ENCODE data around the gene XPO6.

Gene XPO6

DNA sequence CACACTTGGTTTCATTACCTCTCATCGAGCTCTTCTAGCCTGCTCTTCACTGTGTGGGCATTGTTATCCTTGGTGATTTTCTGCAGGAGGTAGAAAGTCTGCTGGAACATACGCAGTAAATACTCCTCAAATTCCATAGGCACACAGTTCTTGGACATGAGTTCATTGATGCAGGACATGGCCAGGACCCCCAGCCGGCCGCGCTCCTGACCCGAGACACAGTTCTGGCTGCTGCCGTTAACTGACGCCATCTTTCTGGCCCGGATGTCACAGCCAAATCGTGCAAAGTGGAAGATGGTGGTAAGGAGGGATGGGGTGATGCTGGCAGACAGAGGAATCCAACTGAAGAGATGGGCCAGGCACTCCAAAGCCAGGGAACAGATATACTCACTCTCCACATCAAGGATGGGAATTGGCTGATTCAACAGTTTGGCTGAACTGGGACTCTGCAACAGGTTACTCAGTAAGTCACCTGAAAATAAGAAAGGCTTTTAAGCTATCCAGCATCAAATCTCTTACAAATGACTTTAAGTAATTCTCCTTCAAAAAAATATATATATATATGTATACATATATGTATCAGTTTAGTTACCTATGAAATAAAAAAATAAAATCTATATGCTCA, 55.6 kb downstream of the XPO6 start:
- Histone ChIP-seq H3K27me3 (ENCODE audit: control insufficient read depth in 1 of 2, insufficient read depth in 2 of 2, low read length in 2 of 2) (no peaks in the 10 kb centered on the region), H3K9ac (ENCODE audit: low read length in 2 of 2) (no peak overlapping the region), H3K27ac (ENCODE audit: low read length) (no peak overlapping the region), H3K36me3 (ENCODE audit: control insufficient read depth in 2 of 2, insufficient read depth in 2 of 2, low read length in 2 of 2) (peaks cover 17 to 18% of the 10 kb centered on the region in 2 donors), H3K4me3 (ENCODE audit: low read length in 2 of 2) (no peak overlapping the region), H3K4me1 (ENCODE audit: control insufficient read depth, insufficient read depth, low read length) (peaks cover 4% of the 10 kb centered on the region), H3K9me3 (ENCODE audit: control insufficient read depth in 2 of 2, low read length in 2 of 2) (no peaks in the 10 kb centered on the region)

DNA sequence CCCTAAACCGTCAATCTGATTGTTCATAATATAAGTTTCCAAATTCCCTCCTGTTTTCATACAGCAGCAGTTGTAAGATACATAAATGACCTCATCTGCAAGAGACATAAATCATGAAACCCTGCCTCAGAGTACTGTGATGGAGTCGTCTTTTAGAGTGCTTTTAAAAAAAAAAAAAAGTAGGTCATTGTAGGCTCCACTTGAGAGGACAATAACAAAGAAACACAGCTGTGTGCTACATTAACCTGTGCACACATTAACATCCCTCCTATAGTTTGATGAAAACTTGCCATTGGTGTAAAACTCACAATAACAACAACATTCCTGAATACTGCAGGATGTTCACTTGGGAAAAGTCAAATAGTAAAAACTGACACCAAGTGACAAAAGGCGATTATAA, 56.5 kb downstream of the XPO6 start:
- Histone ChIP-seq H3K4me3 (ENCODE audit: low read length in 2 of 2) (no peak overlapping the region), H3K27ac (ENCODE audit: low read length) (no peak overlapping the region), H3K9me3 (ENCODE audit: control insufficient read depth in 2 of 2, low read length in 2 of 2) (no peaks in the 10 kb centered on the region), H3K27me3 (ENCODE audit: control insufficient read depth in 1 of 2, insufficient read depth in 2 of 2, low read length in 2 of 2) (no peaks in the 10 kb centered on the region), H3K4me1 (ENCODE audit: control insufficient read depth, insufficient read depth, low read length) (peaks cover 4% of the 10 kb centered on the region), H3K9ac (ENCODE audit: low read length in 2 of 2) (no peak overlapping the region), H3K36me3 (ENCODE audit: control insufficient read depth in 2 of 2, insufficient read depth in 2 of 2, low read length in 2 of 2) (peaks cover 23 to 24% of the 10 kb centered on the region in 2 donors)

DNA sequence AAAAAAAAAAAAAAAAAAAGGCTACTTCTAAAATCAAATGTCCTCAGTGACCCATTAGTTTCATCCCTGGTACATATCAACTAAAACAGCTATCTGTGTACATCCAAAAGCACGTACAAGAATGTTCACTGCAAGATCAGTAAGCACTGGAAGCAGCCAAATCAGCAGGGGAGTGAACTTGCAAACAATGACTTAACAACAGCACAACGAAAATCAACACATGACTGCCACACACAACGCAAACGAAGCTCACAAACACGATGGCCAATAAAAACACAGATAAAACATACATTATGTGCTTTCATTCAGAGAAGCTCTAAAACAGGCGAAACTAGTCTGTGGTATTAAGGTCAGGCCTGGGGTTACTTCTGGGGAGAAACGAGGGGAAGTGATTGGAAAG, 60.6 kb downstream of the XPO6 start:
- no peaks in the 10 kb centered on the region for H3K4me1 ChIP-seq (ENCODE audit: control insufficient read depth, insufficient read depth, low read length)
- peaks cover 27 to 46% of the 10 kb centered on the region in 2 donors for H3K36me3 ChIP-seq (ENCODE audit: control insufficient read depth in 2 of 2, insufficient read depth in 2 of 2, low read length in 2 of 2)
- H3K9ac ChIP-seq (ENCODE audit: low read length in 2 of 2): no peak overlapping the region
- H3K27me3 ChIP-seq (ENCODE audit: control insufficient read depth in 1 of 2, insufficient read depth in 2 of 2, low read length in 2 of 2): no peaks in the 10 kb centered on the region
- H3K27ac ChIP-seq (ENCODE audit: low read length): no peak overlapping the region
- H3K9me3 ChIP-seq (ENCODE audit: control insufficient read depth in 2 of 2, low read length in 2 of 2): no peaks in the 10 kb centered on the region
- no peak overlapping the region for H3K4me3 ChIP-seq (ENCODE audit: low read length in 2 of 2)

DNA sequence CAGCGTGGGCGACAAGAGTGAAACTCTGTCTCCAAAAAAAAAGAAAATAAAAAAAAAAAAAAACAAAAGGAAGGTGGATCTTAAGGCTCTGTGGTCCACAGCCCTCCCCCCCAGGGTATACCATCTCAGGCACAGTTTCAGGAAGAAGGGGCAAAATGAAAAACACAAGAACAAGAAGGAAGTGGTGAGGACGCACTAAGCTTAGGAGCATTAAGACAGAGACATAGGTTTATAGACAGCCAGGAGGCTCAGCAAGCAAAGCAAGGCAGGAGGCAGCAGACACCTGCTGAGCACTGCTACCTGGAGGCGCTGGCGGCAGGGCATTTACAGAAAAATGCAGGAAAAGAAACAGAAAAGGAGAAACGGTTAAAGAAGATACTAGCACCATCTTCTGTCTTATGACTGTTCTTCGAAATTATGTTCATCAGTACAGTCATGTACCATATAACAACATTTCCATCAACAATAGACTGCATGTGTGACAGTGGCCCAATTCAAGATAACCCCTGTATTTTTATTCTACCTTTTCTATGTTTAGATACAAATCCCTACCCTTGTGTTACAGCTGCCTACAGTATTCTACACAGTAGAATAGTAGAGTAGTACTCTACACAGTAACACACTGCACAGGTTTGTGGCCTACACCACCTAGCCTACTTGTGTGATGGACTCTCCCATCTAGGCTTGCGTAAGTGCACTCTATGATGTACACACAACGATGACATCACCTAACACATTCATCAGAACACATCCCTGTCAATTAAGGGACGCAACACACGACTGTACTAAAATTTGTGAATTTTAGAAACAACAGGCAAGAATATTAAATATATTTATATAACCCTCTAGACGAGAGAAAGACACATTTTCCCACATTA, 62.5 kb downstream of the XPO6 start:
- no peaks in the 10 kb centered on the region for H3K9me3 ChIP-seq (ENCODE audit: control insufficient read depth in 2 of 2, low read length in 2 of 2)
- H3K27me3 ChIP-seq (ENCODE audit: control insufficient read depth in 1 of 2, insufficient read depth in 2 of 2, low read length in 2 of 2): no peaks in the 10 kb centered on the region
- no peaks in the 10 kb centered on the region for H3K4me1 ChIP-seq (ENCODE audit: control insufficient read depth, insufficient read depth, low read length)
- H3K36me3 ChIP-seq (ENCODE audit: control insufficient read depth in 2 of 2, insufficient read depth in 2 of 2, low read length in 2 of 2): peaks cover 24 to 46% of the 10 kb centered on the region in 2 donors
- H3K9ac ChIP-seq (ENCODE audit: low read length in 2 of 2): no peak overlapping the region
- no peak overlapping the region for H3K27ac ChIP-seq (ENCODE audit: low read length)
- no peak overlapping the region for H3K4me3 ChIP-seq (ENCODE audit: low read length in 2 of 2)

DNA sequence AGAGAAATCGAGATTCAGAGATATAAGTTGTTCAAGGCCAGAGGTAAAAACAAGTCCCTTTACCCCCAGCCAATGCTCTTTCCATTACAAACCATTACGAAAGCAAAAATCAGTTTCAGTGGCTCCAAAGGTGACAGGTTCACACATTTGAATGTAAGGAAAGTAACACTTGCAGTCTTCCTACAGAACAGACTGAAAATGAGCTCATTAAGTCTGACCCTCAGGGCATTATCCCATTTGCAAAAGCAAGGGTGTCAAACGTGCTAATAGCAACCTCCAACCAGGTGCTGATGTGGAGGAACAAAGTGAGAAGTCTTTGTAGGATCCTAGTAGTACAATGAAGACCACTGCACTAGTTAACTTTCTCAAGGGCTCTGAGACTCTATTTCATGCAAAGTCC, 65.2 kb downstream of the XPO6 start:
- peaks cover 29 to 44% of the 10 kb centered on the region in 2 donors for H3K36me3 ChIP-seq (ENCODE audit: control insufficient read depth in 2 of 2, insufficient read depth in 2 of 2, low read length in 2 of 2)

DNA sequence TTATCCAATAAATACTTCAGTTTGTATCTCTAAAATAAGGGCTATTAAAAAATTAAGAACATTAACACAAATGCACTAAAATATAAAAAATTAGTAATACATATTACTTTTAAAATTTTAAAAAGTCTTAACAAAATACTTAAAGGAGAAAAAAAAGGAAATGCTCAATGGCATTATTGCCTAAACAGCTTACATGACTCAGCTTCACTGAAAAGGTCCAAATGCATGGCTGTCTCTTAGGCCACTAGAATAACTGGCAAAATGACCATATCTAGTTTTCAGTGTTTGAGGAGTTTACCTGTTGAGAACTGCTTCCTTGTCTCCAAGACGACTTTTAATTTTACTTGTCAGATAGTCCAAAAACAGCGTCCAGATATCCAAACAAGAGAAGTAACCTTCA, 66.0 kb downstream of the XPO6 start:
- H3K27ac ChIP-seq (ENCODE audit: low read length): no peak overlapping the region
- H3K36me3 ChIP-seq (ENCODE audit: control insufficient read depth in 2 of 2, insufficient read depth in 2 of 2, low read length in 2 of 2): peaks cover 26 to 42% of the 10 kb centered on the region in 2 donors
- H3K9ac ChIP-seq (ENCODE audit: low read length in 2 of 2): no peak overlapping the region
- H3K9me3 ChIP-seq (ENCODE audit: control insufficient read depth in 2 of 2, low read length in 2 of 2): no peaks in the 10 kb centered on the region
- no peaks in the 10 kb centered on the region for H3K4me1 ChIP-seq (ENCODE audit: control insufficient read depth, insufficient read depth, low read length)
- H3K27me3 ChIP-seq (ENCODE audit: control insufficient read depth in 1 of 2, insufficient read depth in 2 of 2, low read length in 2 of 2): no peaks in the 10 kb centered on the region
- H3K4me3 ChIP-seq (ENCODE audit: low read length in 2 of 2): no peak overlapping the region

More for the DNA sequence above, 65.2 kb downstream of the XPO6 start:
- Histone ChIP-seq H3K9me3 (ENCODE audit: control insufficient read depth in 2 of 2, low read length in 2 of 2) (no peaks in the 10 kb centered on the region), H3K27me3 (ENCODE audit: control insufficient read depth in 1 of 2, insufficient read depth in 2 of 2, low read length in 2 of 2) (no peaks in the 10 kb centered on the region), H3K4me3 (ENCODE audit: low read length in 2 of 2) (no peak overlapping the region), H3K27ac (ENCODE audit: low read length) (no peak overlapping the region), H3K4me1 (ENCODE audit: control insufficient read depth, insufficient read depth, low read length) (no peaks in the 10 kb centered on the region), H3K9ac (ENCODE audit: low read length in 2 of 2) (no peak overlapping the region)

DNA sequence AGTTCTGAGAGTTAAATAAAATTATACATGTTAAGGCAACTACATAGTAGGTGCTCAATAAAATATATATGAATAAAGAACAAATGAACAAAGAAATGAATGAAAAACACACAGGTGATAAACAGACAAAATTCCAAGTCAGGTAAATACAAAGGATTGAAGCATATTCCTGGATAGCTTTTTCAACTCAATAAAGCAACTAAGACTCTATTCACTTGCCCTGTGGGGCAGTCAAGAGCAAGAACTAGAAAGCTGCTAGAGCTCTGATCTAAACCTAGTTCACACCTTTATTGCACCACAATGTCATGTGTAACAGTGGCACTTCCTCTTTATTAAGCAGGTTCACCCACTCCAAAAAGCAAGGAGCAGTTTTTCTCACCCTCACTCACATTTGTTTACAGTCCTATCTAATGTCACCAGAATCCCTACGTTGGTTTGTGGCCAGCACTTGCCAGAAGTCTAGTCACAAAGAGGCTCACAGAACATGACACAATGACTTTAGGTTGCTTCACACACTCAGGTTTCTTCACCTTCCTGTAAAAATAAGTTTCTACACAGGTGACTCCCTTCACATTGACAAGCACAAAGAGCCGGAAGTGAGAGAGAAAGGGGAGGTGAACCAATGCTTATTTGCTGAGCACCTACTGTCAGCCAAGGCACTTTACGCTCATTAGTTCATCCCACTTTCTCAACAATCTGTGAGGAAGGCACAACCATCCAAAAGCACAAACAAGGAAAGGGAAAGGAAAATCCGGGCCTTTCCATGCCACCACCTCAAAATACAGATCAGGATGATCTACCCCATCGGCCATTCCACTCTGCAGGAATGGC, 70.8 kb downstream of the XPO6 start:
- H3K27me3 ChIP-seq (ENCODE audit: control insufficient read depth in 1 of 2, insufficient read depth in 2 of 2, low read length in 2 of 2): no peaks in the 10 kb centered on the region
- H3K4me1 ChIP-seq (ENCODE audit: control insufficient read depth, insufficient read depth, low read length): no peaks in the 10 kb centered on the region
- no peak overlapping the region for H3K9ac ChIP-seq (ENCODE audit: low read length in 2 of 2)
- H3K27ac ChIP-seq (ENCODE audit: low read length): no peak overlapping the region
- no peak overlapping the region for H3K4me3 ChIP-seq (ENCODE audit: low read length in 2 of 2)
- H3K9me3 ChIP-seq (ENCODE audit: control insufficient read depth in 2 of 2, low read length in 2 of 2): no peaks in the 10 kb centered on the region
- peaks cover 19 to 25% of the 10 kb centered on the region in 2 donors for H3K36me3 ChIP-seq (ENCODE audit: control insufficient read depth in 2 of 2, insufficient read depth in 2 of 2, low read length in 2 of 2)

DNA sequence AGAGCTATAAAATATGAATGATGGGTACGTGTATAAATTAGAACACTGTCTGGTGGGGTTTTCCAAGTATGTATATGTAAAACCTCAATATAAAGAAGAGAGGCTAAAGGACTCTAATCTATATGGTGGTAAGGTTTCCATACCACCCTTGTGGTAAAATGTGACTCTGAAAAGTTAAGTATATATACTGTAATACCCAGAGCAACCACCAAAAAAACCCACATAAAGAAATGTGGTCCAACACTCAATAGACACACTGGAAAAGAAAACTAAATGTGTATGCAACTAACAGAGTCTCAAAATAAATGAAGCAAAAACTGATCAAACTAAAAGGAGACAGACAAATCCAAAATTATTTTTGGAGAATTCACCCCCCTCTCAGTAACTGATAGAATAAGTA, 72.2 kb downstream of the XPO6 start:
- H3K36me3 ChIP-seq (ENCODE audit: control insufficient read depth in 2 of 2, insufficient read depth in 2 of 2, low read length in 2 of 2): peaks cover 14 to 24% of the 10 kb centered on the region in 2 donors
- H3K9ac ChIP-seq (ENCODE audit: low read length in 2 of 2): no peak overlapping the region
- H3K4me3 ChIP-seq (ENCODE audit: low read length in 2 of 2): no peak overlapping the region
- H3K27ac ChIP-seq (ENCODE audit: low read length): no peak overlapping the region
- no peaks in the 10 kb centered on the region for H3K4me1 ChIP-seq (ENCODE audit: control insufficient read depth, insufficient read depth, low read length)
- no peaks in the 10 kb centered on the region for H3K27me3 ChIP-seq (ENCODE audit: control insufficient read depth in 1 of 2, insufficient read depth in 2 of 2, low read length in 2 of 2)
- no peaks in the 10 kb centered on the region for H3K9me3 ChIP-seq (ENCODE audit: control insufficient read depth in 2 of 2, low read length in 2 of 2)

DNA sequence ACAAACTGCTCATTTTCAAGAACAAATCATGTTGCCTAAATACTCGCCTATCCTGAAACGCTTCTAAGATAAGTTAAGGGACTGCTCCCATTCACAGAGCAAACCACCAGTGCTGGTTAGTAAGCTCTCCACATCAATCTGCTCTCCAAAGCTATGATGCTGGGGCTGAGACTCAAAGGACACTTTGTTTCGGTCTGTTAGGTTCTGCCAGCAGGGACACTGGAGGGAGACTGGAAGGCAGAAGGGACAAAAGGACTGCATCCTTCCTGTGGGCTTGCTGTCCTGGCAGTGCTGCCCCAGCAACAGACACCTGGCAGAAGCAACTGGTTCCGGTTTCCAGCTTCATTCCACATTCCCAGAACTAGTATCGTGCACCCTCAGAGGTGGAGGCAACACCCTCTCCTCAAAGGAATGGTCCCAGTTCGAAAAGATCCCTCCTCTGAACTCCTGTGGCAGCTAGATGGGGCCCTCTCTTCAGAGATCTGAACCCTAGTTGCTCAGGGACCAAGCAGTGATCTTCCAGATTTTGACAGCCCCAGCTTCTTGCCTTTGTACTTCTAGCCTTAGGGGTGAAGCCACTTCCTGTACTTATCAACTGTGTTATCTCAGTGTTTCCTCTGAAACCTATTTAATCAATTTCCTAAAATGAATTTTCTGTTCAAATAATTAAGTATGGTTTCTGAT, 74.9 kb downstream of the XPO6 start:
- Histone ChIP-seq H3K36me3 (ENCODE audit: control insufficient read depth in 2 of 2, insufficient read depth in 2 of 2, low read length in 2 of 2) (peaks cover 12 to 32% of the 10 kb centered on the region in 2 donors), H3K9ac (ENCODE audit: low read length in 2 of 2) (no peak overlapping the region), H3K4me3 (ENCODE audit: low read length in 2 of 2) (no peak overlapping the region), H3K27me3 (ENCODE audit: control insufficient read depth in 1 of 2, insufficient read depth in 2 of 2, low read length in 2 of 2) (no peaks in the 10 kb centered on the region), H3K9me3 (ENCODE audit: control insufficient read depth in 2 of 2, low read length in 2 of 2) (no peaks in the 10 kb centered on the region), H3K27ac (ENCODE audit: low read length) (no peak overlapping the region), H3K4me1 (ENCODE audit: control insufficient read depth, insufficient read depth, low read length) (no peaks in the 10 kb centered on the region)

DNA sequence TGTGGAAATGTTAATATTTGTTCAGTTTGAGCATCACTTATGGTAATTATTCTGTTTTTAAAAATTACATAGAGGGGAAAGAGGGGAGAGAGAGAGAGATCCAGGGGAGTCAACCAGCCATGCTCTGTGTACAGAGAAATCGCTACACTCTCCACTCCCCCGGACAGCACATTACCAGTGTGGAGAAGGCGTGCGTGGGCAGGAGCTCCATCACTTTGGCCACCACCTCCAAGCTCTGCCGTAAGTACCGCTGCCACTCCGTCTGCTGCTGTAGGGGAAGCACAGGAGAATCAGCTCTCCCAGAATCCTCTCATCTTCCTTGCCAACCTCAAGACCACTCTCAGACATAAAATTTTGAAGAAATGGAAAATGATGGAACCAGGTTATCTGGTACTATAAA, 78.1 kb downstream of the XPO6 start:
- Histone ChIP-seq H3K4me3 (ENCODE audit: low read length in 2 of 2) (no peak overlapping the region), H3K9ac (ENCODE audit: low read length in 2 of 2) (no peak overlapping the region), H3K9me3 (ENCODE audit: control insufficient read depth in 2 of 2, low read length in 2 of 2) (no peaks in the 10 kb centered on the region), H3K27ac (ENCODE audit: low read length) (no peak overlapping the region), H3K27me3 (ENCODE audit: control insufficient read depth in 1 of 2, insufficient read depth in 2 of 2, low read length in 2 of 2) (no peaks in the 10 kb centered on the region), H3K4me1 (ENCODE audit: control insufficient read depth, insufficient read depth, low read length) (peaks cover 7% of the 10 kb centered on the region), H3K36me3 (ENCODE audit: control insufficient read depth in 2 of 2, insufficient read depth in 2 of 2, low read length in 2 of 2) (peaks cover 13 to 39% of the 10 kb centered on the region in 2 donors)

All from stomach smooth muscle (tissue), 2 donors.